HG02870 (cell line): ENCODE measurements around the gene TUBA4B.
"Not testable (repeated sequence)": the region's sequence is repeated elsewhere in the genome, so short reads cannot be mapped to it uniquely, and the experiment has no call there.

Experiments used
- ATAC-seq: cut with Tn5 transposase; IDR thresholded peaks from one replicate; pipeline ENCODE4 v1.9.1; 2021; ENCODE audit warnings: mild to moderate bottlenecking, moderate library complexity; ENCODE audit not compliant: unreplicated experiment

Gene TUBA4B

GRCh38 chr2:219273937-219274336 is 20.9 kb downstream of the TUBA4B start:
- ATAC-seq, result no peak

GRCh38 chr2:219274361-219274921 is 21.4 kb downstream of the TUBA4B start:
- no peak for ATAC-seq

GRCh38 chr2:219277703-219278654 is 24.9 kb downstream of the TUBA4B start:
- ATAC-seq, result peak; percentile 26

- ATAC-seq, result no peak
Observed at GRCh38 chr2:219278655-219279150, 25.7 kb downstream of the TUBA4B start.

- peak; percentile 86 for ATAC-seq
Observed at GRCh38 chr2:219279151-219279915, 26.3 kb downstream of the TUBA4B start, which contains the start of gene DNAJB2. TSS of gene DNAJB2 (plus strand) at chr2:219279366. CDS start at chr2:219279834, 468 bp downstream.

- no peak for ATAC-seq
Observed at GRCh38 chr2:219279916-219280516, 27.0 kb downstream of the TUBA4B start.

GRCh38 chr2:219280651-219281050 is 27.6 kb downstream of the TUBA4B start:
- ATAC-seq, result no peak

- ATAC-seq, result no peak
Observed at GRCh38 chr2:219281588-219281987, 28.5 kb downstream of the TUBA4B start.

GRCh38 chr2:219282375-219282774 is 29.3 kb downstream of the TUBA4B start:
- ATAC-seq, result no peak

GRCh38 chr2:219282943-219283581 is 30.0 kb downstream of the TUBA4B start:
- ATAC-seq, result no peak

- ATAC-seq, result no peak
Observed at GRCh38 chr2:219284501-219285372, 31.7 kb downstream of the TUBA4B start.

- no peak for ATAC-seq
Observed at GRCh38 chr2:219285373-219285735, 32.3 kb downstream of the TUBA4B start.

- no peak for ATAC-seq
Observed at GRCh38 chr2:219285894-219286425, 32.9 kb downstream of the TUBA4B start.

- ATAC-seq, result no peak
Observed at GRCh38 chr2:219286436-219287115, 33.5 kb downstream of the TUBA4B start.

GRCh38 chr2:219287116-219287440 is 34.0 kb downstream of the TUBA4B start:
- not testable (repeated sequence) for ATAC-seq

GRCh38 chr2:219287580-219288265 is 34.7 kb downstream of the TUBA4B start:
- ATAC-seq, result no peak

GRCh38 chr2:219289195-219289536 is 36.1 kb downstream of the TUBA4B start:
- ATAC-seq, result no peak
